Nephron (organoid): ENCODE measurements around the gene ULK2.
"Not testable (repeated sequence)": the region's sequence is repeated elsewhere in the genome, so short reads cannot be mapped to it uniquely, and the experiment has no call there.

Source experiments
- H3K27ac Mint-ChIP-seq, 3 experiments: 2 replicates each; pipeline ENCODE4 v1.8.0; 2020; ENCODE audit warnings: mixed read lengths in 3 of 3, mild to moderate bottlenecking in 2 of 3, moderate library complexity in 1 of 3
- H3K27me3 Mint-ChIP-seq: 2 replicates; pipeline ENCODE4 v1.8.0; 2021; ENCODE audit warnings: low read depth, mild to moderate bottlenecking, moderate library complexity, mixed read lengths
- H3K36me3 Mint-ChIP-seq: 2 replicates; pipeline ENCODE4 v1.8.0; 2020; ENCODE audit warnings: low read depth, mixed read lengths
- H3K4me1 Mint-ChIP-seq: 2 replicates; pipeline ENCODE4 v1.8.0; 2020; ENCODE audit warnings: mixed read lengths
- H3K4me3 Mint-ChIP-seq, 3 experiments: 2 replicates each; pipeline ENCODE4 v1.8.0; 2020; ENCODE audit warnings: mild to moderate bottlenecking in 3 of 3, mixed read lengths in 3 of 3, moderate library complexity in 2 of 3
- H3K9me3 Mint-ChIP-seq: 2 replicates; pipeline ENCODE4 v1.8.0; 2020; ENCODE audit warnings: mixed read lengths
- CTCF ChIP-seq, 3 experiments: fragments of 200-600 bp; sonication (generic); IDR thresholded peaks; one replicate each; pipeline ENCODE4 v1.5.0; 2021; ENCODE audit warnings: antibody characterized with exemption in 3 of 3; ENCODE audit not compliant: unreplicated experiment in 3 of 3

Gene ULK2

GRCh38 chr17:19904924-19905323 is 37.2 kb upstream of the ULK2 start:
- H3K27me3 Mint-ChIP-seq = no peaks in the 10 kb centered on the region
- H3K36me3 Mint-ChIP-seq = peaks cover 61% of the 10 kb centered on the region
- peaks cover 9% of the 10 kb centered on the region for H3K4me1 Mint-ChIP-seq
- no peak for TF ChIP-seq CTCF (IDR thresholded peaks at IDR 0.05; ENCODE audit: unreplicated experiment in 3 of 3)
- no peak overlapping the region for H3K4me3 Mint-ChIP-seq
- H3K9me3 Mint-ChIP-seq = no peaks in the 10 kb centered on the region
- no peak overlapping the region for H3K27ac Mint-ChIP-seq

- Mint-ChIP-seq H3K4me1 (peaks cover 9% of the 10 kb centered on the region), H3K36me3 (peaks cover 58% of the 10 kb centered on the region), H3K27ac (no peak overlapping the region), H3K9me3 (no peaks in the 10 kb centered on the region), H3K4me3 (no peak overlapping the region), H3K27me3 (no peaks in the 10 kb centered on the region)
- no peak for TF ChIP-seq CTCF (IDR thresholded peaks at IDR 0.05; ENCODE audit: unreplicated experiment in 3 of 3)
These were observed 36.7 kb upstream of the ULK2 start for GRCh38 chr17:19904412-19904811.

GRCh38 chr17:19900809-19901208 is 33.1 kb upstream of the ULK2 start:
- no peaks in the 10 kb centered on the region for H3K27me3 Mint-ChIP-seq
- peaks cover 30% of the 10 kb centered on the region for H3K36me3 Mint-ChIP-seq
- no peak overlapping the region for H3K4me3 Mint-ChIP-seq
- H3K4me1 Mint-ChIP-seq = peaks cover 9% of the 10 kb centered on the region
- no peak for TF ChIP-seq CTCF (IDR thresholded peaks at IDR 0.05; ENCODE audit: unreplicated experiment in 3 of 3)
- H3K9me3 Mint-ChIP-seq = no peaks in the 10 kb centered on the region
- H3K27ac Mint-ChIP-seq = no peak overlapping the region

GRCh38 chr17:19897903-19898302 is 30.2 kb upstream of the ULK2 start:
- Mint-ChIP-seq H3K9me3 (no peaks in the 10 kb centered on the region), H3K36me3 (peaks cover 11% of the 10 kb centered on the region), H3K27me3 (no peaks in the 10 kb centered on the region), H3K27ac (no peak overlapping the region), H3K4me3 (no peak overlapping the region), H3K4me1 (peaks cover 9% of the 10 kb centered on the region)
- no peak for TF ChIP-seq CTCF (IDR thresholded peaks at IDR 0.05; ENCODE audit: unreplicated experiment in 3 of 3)

- no peak for TF ChIP-seq CTCF (IDR thresholded peaks at IDR 0.05; ENCODE audit: unreplicated experiment in 3 of 3)
- no peaks in the 10 kb centered on the region for H3K9me3 Mint-ChIP-seq
- H3K4me3 Mint-ChIP-seq = no peak overlapping the region
- H3K27me3 Mint-ChIP-seq = no peaks in the 10 kb centered on the region
- H3K27ac Mint-ChIP-seq = peak overlapping the region in 1 of 3 experiments; percentile 5
- H3K4me1 Mint-ChIP-seq = peaks cover 9% of the 10 kb centered on the region
- H3K36me3 Mint-ChIP-seq = peaks cover 11% of the 10 kb centered on the region
These were observed 29.5 kb upstream of the ULK2 start for GRCh38 chr17:19897090-19897837.

GRCh38 chr17:19896679-19897078 is 28.9 kb upstream of the ULK2 start:
- H3K27ac Mint-ChIP-seq = no peak overlapping the region
- no peak overlapping the region for H3K4me3 Mint-ChIP-seq
- peaks cover 11% of the 10 kb centered on the region for H3K36me3 Mint-ChIP-seq
- H3K27me3 Mint-ChIP-seq = no peaks in the 10 kb centered on the region
- peaks cover 9% of the 10 kb centered on the region for H3K4me1 Mint-ChIP-seq
- no peaks in the 10 kb centered on the region for H3K9me3 Mint-ChIP-seq
- TF ChIP-seq CTCF (IDR thresholded peaks at IDR 0.05; ENCODE audit: unreplicated experiment in 3 of 3) = no peak

GRCh38 chr17:19890554-19890953 is 22.8 kb upstream of the ULK2 start:
- H3K9me3 Mint-ChIP-seq, H3K36me3 Mint-ChIP-seq, H3K4me3 Mint-ChIP-seq, H3K4me1 Mint-ChIP-seq, H3K27ac Mint-ChIP-seq, H3K27me3 Mint-ChIP-seq: not testable (repeated sequence)

GRCh38 chr17:19890001-19890400 is 22.3 kb upstream of the ULK2 start:
- not testable (repeated sequence) for H3K27ac Mint-ChIP-seq, H3K27me3 Mint-ChIP-seq, H3K36me3 Mint-ChIP-seq, H3K9me3 Mint-ChIP-seq, H3K4me1 Mint-ChIP-seq, H3K4me3 Mint-ChIP-seq
